HG03439 (cell line): ENCODE measurements around the gene ASTN2.

Source experiments
- ATAC-seq: cut with Tn5 transposase; IDR thresholded peaks from one replicate; pipeline ENCODE4 v1.9.1; 2021; ENCODE audit warnings: mild to moderate bottlenecking, moderate library complexity; ENCODE audit not compliant: unreplicated experiment

Gene ASTN2

DNA sequence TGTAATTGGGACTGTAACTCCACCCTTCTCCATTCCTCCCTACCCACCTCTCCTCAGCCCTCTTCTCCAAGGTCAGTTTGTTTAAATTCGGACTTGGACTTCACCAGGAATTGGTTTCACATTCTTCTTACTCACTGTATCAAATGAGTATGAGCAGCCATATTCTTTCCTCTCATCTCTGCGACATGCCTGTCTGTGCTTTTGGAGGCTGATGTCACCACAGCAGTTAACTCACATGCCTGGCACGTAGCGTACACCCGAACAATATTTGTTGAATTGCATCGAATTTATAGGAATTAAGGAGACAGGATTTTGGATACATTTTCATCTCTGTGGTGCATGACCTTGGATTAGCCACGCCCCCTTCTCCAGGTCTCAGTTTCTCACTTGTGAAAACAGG is 291.1 kb downstream of the ASTN2 start:
- no peak for ATAC-seq

DNA sequence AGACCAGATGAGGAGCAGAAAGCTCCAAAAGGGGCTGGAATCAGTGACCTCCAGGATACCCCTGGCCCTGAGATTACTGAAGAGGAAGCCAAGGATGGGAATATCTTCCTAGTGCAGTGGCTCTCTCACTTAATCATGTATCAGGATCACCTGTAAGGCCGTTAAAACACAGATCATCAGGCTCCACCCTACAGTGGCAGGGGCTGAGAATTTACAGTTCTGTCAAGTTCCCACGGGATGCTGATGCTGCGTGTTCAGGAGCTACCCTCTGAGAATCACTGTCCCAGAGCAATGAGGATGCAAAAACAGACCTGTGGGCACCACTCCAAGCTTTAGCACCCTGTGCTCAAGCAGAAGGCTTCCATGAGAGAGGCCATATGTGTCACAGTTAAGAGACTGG is 291.9 kb downstream of the ASTN2 start:
- ATAC-seq: no peak

DNA sequence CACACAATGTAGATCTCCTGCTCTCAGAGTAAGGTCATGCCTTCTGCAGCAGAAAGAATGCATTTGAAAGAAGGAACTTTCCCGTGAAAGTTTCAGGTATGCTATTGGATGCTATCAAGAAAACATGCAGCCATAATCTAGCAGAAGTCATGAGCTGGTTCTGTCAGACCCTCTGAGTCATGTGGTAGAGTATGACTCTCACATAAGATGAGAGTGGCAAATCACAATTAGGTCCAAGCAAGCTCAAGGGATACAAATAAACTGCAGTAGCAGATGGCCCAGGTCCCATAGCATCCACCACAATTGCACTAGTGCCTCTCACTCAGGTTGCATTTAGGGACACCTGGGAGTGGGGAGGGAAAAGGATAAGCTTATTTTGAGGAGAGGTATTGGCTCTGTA is 292.8 kb downstream of the ASTN2 start:
- no peak for ATAC-seq

DNA sequence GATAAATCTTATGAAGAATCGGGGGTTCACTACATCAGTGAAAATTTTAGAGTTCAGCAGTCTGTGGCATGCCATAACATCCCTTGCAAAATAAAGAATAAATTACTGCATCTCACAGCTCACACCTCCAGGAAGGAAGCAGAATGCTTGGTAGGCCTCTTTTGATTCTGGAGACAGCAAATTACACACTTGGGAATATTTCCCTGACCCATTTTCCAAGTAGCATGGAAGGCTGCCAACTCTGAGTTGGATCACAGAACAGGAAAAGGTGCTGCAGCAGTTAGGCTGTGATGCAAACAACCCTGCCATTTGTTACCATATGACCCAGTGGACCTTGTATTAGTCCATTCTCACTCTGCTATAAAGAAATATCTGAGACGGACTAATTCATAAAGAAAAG is 293.5 kb downstream of the ASTN2 start:
- ATAC-seq: no peak

DNA sequence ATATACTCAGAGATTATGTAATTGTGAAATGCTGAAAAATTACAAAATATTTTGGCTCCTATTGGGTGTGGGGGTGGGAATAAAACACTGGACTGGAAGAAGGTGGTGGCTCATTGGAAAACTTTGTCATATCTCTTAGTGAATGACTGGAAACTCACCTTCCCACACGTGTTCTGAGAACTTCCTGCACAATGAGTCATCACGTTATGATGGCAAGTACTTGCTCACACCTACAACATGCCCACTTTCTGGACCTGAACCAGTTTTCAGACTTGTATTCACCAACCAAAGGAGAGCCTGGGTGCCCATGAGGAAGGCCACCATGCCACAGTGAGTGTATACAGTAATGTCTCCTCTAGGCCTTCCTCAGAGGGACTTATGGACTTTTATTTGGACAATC is 294.8 kb downstream of the ASTN2 start:
- ATAC-seq: no peak

DNA sequence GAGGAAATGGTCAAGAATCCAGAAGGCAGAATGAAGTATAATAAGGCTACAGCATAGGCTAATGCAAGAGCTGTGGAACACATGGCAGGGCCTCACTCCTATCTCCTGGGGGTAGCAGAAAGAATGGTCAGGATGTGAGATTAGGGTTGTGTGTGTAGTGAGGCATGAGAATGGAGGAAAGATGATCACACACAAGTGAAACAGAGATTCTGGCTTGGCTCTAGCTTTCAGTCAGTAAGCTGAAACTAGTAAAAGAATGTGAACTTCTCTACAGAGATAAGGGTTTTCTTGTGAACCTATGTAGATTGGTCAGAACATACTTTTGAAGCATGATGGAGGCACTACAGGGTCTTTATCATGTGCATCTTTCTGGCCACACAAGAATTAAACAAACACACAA is 298.8 kb downstream of the ASTN2 start:
- no peak for ATAC-seq

DNA sequence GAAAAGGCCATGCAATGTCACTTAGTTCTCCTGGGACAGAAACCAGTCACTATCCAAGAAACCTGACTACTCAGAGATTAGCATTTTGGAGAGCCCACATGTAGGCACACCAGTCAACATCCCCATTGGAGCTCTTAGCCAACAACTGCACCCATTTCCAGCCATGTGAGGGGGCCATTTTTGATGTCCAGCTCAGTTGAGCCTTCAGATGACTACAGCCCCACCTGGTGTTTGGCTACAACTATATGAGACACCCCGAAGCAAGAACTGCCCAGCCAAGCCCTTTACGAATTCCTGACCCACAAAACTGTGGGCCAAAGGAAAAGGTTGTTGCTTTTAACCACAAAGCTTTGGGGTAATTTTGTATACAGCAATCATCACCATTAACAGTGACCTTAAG is 300.1 kb downstream of the ASTN2 start:
- ATAC-seq: no peak

DNA sequence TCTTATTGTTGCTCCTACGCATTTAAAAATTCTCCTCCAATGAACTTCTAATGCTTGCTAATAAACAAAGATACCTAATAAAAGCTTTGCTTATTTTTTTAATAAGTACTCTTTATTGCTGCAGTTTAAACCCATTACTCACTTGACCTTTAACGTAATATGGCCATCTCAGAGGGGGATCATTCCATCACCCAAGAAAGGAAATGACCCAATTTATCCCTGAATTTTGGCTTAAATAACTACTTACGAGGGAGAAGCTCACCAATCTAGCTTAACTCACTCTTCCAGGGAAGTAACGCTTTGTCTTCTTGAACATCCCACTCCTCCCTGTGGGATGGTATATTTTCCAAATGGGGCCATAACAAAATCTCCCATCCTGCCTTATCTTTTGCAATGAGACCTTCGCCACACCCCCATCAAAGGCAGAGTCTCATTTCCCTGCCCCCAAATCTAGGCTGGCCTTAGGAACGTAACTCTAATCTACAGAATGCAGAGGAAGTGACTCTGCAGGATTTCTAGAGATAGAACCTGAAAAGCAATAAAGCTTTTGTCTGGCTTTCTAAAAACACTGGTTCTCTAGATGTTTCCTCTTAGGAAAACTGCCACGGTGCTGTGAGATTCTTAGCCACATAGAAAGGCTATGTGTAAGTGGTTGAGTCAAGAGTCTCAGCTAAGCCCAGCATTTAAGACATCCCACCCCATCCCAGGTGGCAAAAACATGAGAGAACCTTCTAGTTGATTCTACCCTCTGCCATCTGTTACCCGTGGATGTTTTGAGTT is 310.0 kb downstream of the ASTN2 start:
- ATAC-seq: no peak

DNA sequence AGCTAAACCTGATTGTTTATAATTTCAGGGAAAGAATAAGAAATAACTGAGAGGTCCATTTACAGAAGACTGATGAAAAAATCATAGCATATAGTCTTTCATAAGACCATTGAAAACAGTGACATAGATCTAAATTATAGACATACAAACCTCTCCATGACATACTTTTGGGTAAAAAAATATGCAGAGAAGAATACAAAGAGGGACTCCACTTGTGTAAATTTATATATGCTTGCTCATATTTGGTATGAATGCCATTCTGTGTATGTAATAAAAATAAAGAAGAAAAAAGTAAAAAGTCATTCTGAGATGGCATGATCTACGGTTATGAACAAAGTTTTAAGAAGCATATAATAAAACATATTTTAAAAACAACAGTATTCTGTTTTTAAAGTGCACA is 310.7 kb downstream of the ASTN2 start:
- no peak for ATAC-seq

DNA sequence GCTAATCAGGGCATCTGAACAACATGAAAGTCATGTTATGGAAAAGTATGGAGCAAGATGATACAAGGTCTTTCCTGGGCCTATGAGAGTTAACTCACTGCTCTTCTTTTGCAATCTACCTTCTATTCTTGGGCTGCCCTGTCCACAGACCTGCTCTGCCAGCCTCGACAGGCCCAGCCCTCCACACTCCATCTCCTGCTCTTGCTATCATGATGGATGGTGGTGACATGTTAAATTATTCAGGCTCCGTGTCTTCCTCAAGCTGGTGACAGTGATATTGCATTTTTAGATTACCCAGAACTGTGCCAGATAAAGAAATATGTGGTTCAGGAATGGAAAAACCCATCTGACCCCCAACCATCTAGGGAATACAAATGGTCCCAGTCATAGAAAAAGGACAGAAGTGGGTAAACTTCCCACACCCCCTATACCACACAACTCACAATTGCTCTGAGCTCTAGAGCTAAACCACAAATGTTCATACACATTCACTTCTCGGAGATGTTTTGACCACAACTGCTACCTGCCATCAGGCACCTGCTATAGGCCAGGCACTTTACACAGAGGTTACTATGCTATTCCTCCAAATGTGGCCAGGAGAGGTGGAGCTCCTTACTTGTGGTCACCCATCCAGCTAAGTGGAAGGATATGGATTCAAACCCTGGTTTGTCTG is 311.3 kb downstream of the ASTN2 start:
- ATAC-seq: no peak

DNA sequence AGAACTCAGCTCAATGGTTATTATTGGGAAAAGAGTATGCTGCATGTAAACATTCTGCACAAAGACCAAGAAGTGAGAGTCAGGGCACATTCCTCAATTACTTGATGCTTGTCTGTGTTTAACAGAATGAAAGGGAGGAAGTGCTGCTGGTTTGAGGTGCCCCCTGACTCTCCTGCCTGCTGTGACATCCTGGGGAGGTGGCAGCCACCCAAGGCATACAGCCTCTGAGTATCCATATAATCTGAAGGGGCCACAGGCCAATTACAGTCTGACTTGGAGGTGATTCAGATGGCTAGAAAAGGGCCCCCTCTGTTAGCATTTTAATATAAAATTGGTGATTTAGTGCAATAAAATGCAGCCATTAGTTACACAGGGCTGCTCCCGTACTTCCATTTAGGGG is 313.8 kb downstream of the ASTN2 start:
- no peak for ATAC-seq

DNA sequence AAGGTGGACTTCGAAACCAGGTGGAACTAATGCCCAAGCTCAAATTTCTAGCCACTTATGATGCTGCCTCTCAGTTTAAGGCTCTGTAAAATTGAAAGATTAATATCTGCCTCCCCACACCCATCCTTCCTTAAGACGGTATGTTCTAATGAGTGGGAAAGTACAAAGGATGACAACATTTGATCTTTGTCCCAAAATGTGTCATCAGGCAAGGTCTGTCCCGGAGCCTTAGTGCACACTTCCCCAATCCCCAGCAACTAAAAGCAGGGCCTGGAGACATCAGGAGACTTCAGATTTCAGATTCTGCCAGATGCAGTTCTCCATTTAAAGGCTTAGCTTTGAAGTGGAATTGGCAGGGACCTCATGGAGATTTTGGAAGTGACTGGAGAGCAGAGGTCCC is 316.5 kb downstream of the ASTN2 start:
- no peak for ATAC-seq

DNA sequence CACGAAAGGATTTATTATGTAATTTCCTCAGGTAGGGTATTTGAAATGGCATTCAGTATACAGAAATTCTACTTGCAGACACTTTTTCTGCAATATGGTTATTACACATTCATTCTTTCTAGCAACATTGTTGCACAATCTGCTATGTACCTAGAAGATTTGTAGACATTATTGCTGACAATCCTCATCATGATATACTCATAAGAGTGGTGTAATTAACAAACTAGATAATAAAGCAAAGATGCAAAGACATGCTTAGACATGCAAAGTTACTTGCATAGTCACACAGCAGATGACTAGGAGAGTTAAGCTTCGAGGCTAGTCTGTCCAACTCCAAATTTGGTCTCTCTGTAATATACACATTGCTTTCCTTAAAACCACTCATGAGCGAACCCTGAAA is 317.1 kb downstream of the ASTN2 start:
- no peak for ATAC-seq

DNA sequence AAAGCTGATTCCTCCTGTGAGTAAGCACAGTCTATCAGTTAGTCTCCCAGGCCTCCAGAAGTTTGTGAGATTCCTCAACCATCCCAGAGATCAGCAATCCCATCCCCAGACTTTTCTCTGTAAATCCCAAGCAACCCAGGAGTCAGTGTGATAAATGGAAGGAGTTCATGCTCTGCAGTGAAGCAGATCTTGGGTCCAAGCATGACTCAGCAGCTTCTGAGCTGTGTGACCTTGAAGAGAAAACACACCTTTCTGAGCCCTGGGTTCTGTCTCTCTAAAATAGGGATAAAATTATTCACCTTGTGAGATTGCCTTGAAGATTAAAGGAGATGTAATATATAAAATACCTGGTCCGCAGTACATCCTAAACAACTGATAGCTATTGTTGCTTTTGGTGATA is 318.7 kb downstream of the ASTN2 start:
- no peak for ATAC-seq

DNA sequence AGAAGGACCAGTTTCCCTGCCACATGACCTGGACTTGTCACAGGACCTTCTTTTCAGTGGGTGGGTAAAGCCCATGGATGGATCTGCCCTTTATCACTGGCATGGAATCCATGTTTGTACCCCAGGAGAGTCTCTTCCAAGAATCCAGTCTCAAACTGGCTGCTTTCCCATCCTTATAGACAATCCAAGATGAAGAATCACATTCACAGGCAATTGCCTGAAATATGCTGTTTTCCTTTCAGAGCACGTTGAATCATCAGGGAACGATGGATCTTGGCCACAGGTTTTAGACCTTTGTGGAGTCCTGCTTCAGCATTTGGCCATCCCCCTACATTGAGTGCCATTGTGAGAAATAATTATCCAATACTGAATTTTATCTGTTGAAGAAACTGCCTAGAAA is 319.8 kb downstream of the ASTN2 start:
- no peak for ATAC-seq

DNA sequence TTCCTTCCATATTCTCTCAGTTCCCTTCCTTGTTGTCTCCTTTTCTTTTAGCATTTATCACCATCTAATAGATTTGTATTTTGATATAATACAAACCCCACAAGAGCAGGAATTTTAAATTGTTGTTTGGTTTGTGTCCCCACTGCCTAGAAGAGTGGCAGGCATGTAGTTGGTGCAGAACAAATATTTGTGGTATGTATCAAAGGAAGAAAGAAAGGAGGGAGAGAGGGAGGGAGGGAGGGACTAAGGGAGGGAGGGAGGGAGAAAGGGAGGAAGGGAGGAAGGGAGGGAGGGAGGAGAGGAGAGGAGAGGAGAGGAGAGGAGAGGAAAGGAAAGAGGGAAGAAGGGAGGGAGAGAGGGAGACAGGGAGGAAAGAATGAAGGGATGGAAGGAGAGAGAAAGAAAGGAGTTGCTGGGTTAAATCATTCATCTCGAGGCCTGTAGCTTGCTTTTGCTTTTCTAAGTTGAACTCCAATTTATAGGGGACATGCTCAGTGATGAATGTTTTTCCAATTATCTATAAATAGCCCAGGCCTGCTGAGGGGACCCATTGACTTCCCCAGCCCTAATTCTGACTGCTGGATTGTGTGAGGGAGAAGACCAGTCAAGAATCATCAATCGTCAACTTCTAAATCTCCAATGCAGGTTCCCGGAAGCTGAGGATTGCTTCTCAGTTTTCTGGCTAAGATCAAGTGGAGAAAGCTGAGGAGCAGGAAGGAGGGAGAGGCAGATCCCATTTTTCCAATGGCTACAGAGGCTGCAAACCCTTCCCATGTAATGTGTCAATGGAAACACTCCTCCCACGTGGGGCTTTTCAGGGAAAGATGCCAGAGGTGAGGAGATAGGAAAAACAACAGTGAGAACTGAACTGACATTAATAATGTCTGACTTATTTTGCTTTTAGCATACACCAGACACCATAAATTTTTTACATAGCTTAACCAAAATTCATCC is 320.7 kb downstream of the ASTN2 start:
- ATAC-seq: no peak

DNA sequence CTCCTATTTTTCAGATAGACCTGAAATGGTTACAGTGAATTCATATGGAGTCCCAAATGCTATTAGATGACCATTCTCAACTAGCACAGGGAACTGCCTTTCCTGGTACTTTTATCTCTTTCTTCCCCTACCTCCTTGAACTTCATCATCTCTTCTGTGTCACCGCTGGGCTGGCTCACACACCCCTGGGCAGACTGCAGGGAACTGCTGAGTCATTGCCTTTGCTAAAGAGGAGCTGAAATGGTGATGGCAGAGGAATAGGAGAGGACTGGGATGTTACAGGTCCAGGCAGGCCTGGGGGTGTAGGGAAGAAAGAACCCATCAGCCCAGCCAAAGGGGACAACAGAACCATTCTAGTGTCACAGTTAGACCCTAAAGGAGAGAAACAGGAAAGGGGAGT is 322.3 kb downstream of the ASTN2 start:
- ATAC-seq: no peak

DNA sequence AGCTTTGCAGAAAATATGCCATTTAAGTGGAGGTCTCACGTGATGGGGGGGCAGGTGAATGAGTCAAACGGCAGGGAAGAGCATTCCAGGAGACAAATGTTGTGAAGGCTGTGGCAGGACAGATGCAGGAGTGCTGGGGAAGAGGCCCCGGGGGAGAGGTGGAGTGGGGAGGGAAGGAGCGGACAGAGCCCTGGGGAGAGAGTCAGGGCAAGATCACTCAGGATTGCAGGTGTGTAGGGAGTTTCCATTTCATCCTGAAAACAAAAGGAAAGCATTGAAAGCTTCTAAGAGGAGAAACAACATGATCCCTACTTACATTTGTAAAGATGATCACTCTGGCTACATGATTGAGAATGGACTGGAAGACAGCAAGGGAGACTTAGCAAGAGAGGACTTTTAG is 323.3 kb downstream of the ASTN2 start:
- ATAC-seq: no peak

DNA sequence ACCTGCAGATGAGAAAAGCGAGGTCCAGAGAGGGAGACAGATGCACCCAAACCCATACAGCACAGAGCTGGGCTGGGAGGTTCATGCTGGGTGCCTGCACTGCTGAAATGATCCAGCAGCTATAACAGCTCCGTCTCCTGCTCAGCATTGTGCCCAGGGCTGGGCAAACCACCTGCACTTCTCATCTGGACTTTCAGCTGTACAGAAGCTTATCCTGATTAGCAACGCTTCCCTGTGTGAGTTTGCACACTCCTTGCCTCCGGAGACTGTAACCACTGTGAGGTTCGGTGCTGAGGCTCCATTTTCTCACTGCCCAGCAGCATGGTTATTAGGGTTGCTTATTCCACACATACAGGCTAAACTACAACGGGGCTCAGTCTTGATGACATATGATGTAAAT is 326.1 kb downstream of the ASTN2 start:
- no peak for ATAC-seq

DNA sequence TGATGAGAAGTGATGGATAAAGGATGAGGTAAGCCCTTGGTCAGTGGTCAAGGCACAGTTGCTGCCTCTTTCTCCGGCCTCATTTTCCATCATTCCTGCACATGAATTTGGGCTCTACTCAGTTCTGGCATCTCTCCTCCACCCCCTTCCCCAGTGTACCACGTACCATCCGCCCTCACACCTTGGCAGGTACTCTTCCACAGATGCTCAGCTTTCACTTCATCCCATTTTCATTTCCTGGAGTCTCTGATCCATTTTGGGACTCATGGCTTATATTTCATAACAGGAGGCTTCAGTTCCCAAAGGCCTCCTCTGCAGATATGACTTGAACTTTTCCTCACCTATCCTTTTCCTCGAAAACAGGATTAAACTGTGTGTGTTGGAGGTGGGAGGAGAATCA is 326.7 kb downstream of the ASTN2 start:
- ATAC-seq: no peak

DNA sequence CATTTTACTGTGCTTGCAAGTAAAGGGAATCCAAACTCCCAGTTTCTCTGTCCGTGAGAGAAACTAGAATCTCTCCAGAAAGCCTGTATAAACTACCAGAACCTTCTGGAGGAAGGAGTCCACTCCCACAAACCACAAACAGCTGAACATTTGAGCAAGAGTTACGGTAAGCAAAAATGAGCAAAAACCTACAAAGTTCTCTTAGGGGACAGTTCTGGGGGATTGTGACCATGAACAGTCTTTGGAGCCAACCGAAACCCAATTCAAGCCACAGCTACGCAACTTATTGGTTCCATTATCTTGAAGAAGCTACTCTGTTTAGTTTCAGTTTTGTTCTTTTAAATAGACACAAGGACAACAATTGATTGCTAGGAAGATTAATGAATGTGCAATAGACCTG is 330.6 kb downstream of the ASTN2 start:
- no peak for ATAC-seq

DNA sequence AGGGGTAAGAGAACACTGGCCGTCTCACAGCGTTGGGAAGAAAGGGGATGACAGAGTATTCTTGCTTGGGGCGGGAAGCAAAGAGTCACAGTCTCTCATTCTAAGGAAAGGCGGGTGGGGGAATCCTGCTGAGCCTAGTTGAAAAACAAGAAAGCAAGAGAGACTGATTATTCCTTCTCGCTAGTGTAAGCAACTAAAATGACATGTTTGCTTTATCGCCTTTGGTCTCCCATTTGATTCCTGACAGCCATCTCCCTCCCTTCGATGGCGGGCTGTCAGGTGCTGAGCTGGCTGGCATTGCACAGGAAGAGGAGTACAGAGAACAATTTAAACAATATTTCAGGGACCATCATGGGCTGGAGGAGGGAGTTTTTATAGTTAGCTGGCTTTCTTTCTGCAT is 331.3 kb downstream of the ASTN2 start:
- ATAC-seq: no peak
